Sigmoid colon (tissue), 7 donors: Measurements from ENCODE around the gene GLRA2. TPM values are rescaled to one million over a fixed set of nuclear protein-coding genes. Genes with fewer than 3 reads are reported as not detected.
"Not testable (repeated sequence)": the region's sequence is repeated elsewhere in the genome, so short reads cannot be mapped to it uniquely, and the experiment has no call there.

Source experiments
- DNase-seq: peaks from one replicate; pipeline ENCODE4 v3.0.0-alpha.2; 2019
- H3K27ac ChIP-seq, 4 donors: fragments of 200-600 bp; sonication (generic); one replicate each; pipeline ENCODE4 v1.5.1; 2016 to 2019; ENCODE audit warnings: mild to moderate bottlenecking in 1 of 4
- H3K27me3 ChIP-seq, 3 donors: fragments of 200-600 bp; sonication (generic); one replicate each; pipeline ENCODE4 v1.5.1; 2019; ENCODE audit warnings: mild to moderate bottlenecking in 1 of 3
- H3K36me3 ChIP-seq, 4 donors: fragments of 200-600 bp; sonication (generic); one replicate each; pipeline ENCODE4 v1.5.1; 2016 to 2019
- H3K4me1 ChIP-seq, 4 donors: fragments of 200-600 bp; sonication (generic); one replicate each; pipeline ENCODE4 v1.5.1; 2017 to 2019
- H3K4me3 ChIP-seq, 4 donors: fragments of 200-600 bp; sonication (generic); one replicate each; pipeline ENCODE4 v1.5.1; 2017 to 2019; ENCODE audit warnings: mild to moderate bottlenecking in 2 of 4, moderate library complexity in 1 of 4
- H3K9me3 ChIP-seq, 4 donors: fragments of 200-600 bp in 3 of 4; sonication (generic) in 3 of 4; one replicate each; pipeline versions ENCODE4 v1.5.1 to v1.6.1; 2013 to 2019
- CTCF ChIP-seq, 4 experiments: fragments of 450-650 bp in 3 of 4; fragments of 200-600 bp in 1 of 4; IDR thresholded peaks; one replicate each; pipeline ENCODE4 v1.5.1; 2016 to 2019; ENCODE audit warnings: antibody characterized with exemption in 4 of 4, mild to moderate bottlenecking in 3 of 4, moderate library complexity in 2 of 4
- EP300 ChIP-seq, 4 donors: sonication (generic); formaldehyde crosslinking; IDR thresholded peaks; one replicate each; pipeline ENCODE4 v1.6.1; 2017; ENCODE audit warnings: antibody characterized with exemption in 4 of 4
- POLR2A ChIP-seq, 2 donors: fragments of 450-650 bp; IDR thresholded peaks; one replicate each; pipeline ENCODE4 v1.6.1; 2016; ENCODE audit warnings: antibody characterized with exemption in 2 of 2, mild to moderate bottlenecking in 2 of 2, moderate library complexity in 2 of 2
- POLR2AphosphoS5 ChIP-seq, 4 donors: sonication (generic); formaldehyde crosslinking; IDR thresholded peaks; one replicate each; pipeline ENCODE4 v1.6.1; 2017; ENCODE audit warnings: antibody characterized with exemption in 4 of 4
- WGBS, 2 donors: extraction: QIAGEN DNeasy Blood & Tissue Kit; methylation state at CpG; one replicate each; pipeline ENCODE4 v1.1.7; 2013; 5-methylcytosine and 5-hydroxymethylcytosine counted together
- intact Hi-C: fragments of 100-400 bp; cut with DNase I; formaldehyde crosslinking; loops from one replicate; pipeline ENCODE4 v1.15.1; 2023
- polyA plus RNA-seq, 3 donors: library from polyadenylated mRNA; stranded (reverse); fragments of 200-250 nt; gene quantifications; one replicate each; pipeline ENCODE4 v1.2.3, GENCODE V29; 2013
- total RNA-seq, 4 donors: library from RNA; depleted of rRNA; stranded (reverse); fragments of >200 nt; gene quantifications; one replicate each; pipeline ENCODE4 v1.1.0, GENCODE V29; 2016
- donor health status: healthy with polysubstance abuse.
- donor health status: Bipolar disorder and iron deficiency.
- donor health status: healthy.

GLRA2 gene
- total and polyA plus RNA-seq, 7 donors = under 0.01 to 1.9 (median 0.75) TPM; not detected in 3

- no peaks in the 10 kb centered on the region for H3K36me3 ChIP-seq
- intact Hi-C loops = no loop called here
- peaks cover 0 to 11% (median 2%) of the 10 kb centered on the region in 4 donors for H3K4me1 ChIP-seq
- H3K27ac ChIP-seq = no peak overlapping the region
- no peaks in the 10 kb centered on the region for H3K27me3 ChIP-seq
- 97 to 98% methylated on average over 1 of the region's 1 CpG for WGBS, 2 donors
- no peak for DNase-seq
- H3K9me3 ChIP-seq = no peaks in the 10 kb centered on the region
- no peak overlapping the region for H3K4me3 ChIP-seq
- TF ChIP-seq EP300 (IDR thresholded peaks at IDR 0.05) (no peak), CTCF (IDR thresholded peaks at IDR 0.05) (no peak), POLR2AphosphoS5 (IDR thresholded peaks at IDR 0.05) (no peak), POLR2A (IDR thresholded peaks at IDR 0.05) (no peak)
Measured at GRCh38 chrX:14676431-14676830, 147.1 kb downstream of the GLRA2 start.

GRCh38 chrX:14688331-14688730, 159.0 kb downstream of the GLRA2 start:
- WGBS, 2 donors = 94 to 96% methylated on average over 10 of the region's 10 CpGs
- H3K4me1 ChIP-seq, H3K9me3 ChIP-seq, intact Hi-C loops, H3K4me3 ChIP-seq, H3K36me3 ChIP-seq, H3K27me3 ChIP-seq, H3K27ac ChIP-seq, DNase-seq: not testable (repeated sequence)

GRCh38 chrX:14690553-14690952, 161.2 kb downstream of the GLRA2 start:
- no peak for TF ChIP-seq POLR2AphosphoS5 (IDR thresholded peaks at IDR 0.05)
- no peak for TF ChIP-seq POLR2A (IDR thresholded peaks at IDR 0.05)
- no peak for TF ChIP-seq EP300 (IDR thresholded peaks at IDR 0.05)
- no peak for TF ChIP-seq CTCF (IDR thresholded peaks at IDR 0.05)
- Histone ChIP-seq H3K36me3 (no peaks in the 10 kb centered on the region), H3K4me3 (no peak overlapping the region), H3K27ac (no peak overlapping the region), H3K4me1 (no peaks in the 10 kb centered on the region), H3K9me3 (no peaks in the 10 kb centered on the region), H3K27me3 (no peaks in the 10 kb centered on the region)
- intact Hi-C loops = no loop called here
- DNase-seq = no peak
- WGBS, 2 donors = 84 to 91% methylated on average over 8 of the region's 8 CpGs

GRCh38 chrX:14694611-14695010, 165.3 kb downstream of the GLRA2 start:
- no peaks in the 10 kb centered on the region for H3K27me3 ChIP-seq

GRCh38 chrX:14697451-14697850, 168.1 kb downstream of the GLRA2 start:
- intact Hi-C loops = no loop called here
- H3K4me1 ChIP-seq = no peaks in the 10 kb centered on the region
- WGBS, 2 donors = 65 to 80% methylated on average over 3 of the region's 3 CpGs
- H3K4me3 ChIP-seq = no peak overlapping the region
- no peaks in the 10 kb centered on the region for H3K36me3 ChIP-seq
- no peaks in the 10 kb centered on the region for H3K27me3 ChIP-seq
- H3K27ac ChIP-seq = no peak overlapping the region
- TF ChIP-seq EP300 (IDR thresholded peaks at IDR 0.05) (no peak), POLR2AphosphoS5 (IDR thresholded peaks at IDR 0.05) (no peak), POLR2A (IDR thresholded peaks at IDR 0.05) (no peak), CTCF (IDR thresholded peaks at IDR 0.05) (no peak)
- DNase-seq = no peak
- no peaks in the 10 kb centered on the region for H3K9me3 ChIP-seq

More at GRCh38 chrX:14694611-14695010, 165.3 kb downstream of the GLRA2 start:
- 90 to 93% methylated on average over 2 of the region's 2 CpGs for WGBS, 2 donors
- H3K27ac ChIP-seq = no peak overlapping the region
- intact Hi-C loops = no loop called here
- H3K9me3 ChIP-seq = no peaks in the 10 kb centered on the region
- TF ChIP-seq CTCF (IDR thresholded peaks at IDR 0.05) = no peak
- no peak for TF ChIP-seq EP300 (IDR thresholded peaks at IDR 0.05)
- TF ChIP-seq POLR2AphosphoS5 (IDR thresholded peaks at IDR 0.05) = no peak
- no peak for TF ChIP-seq POLR2A (IDR thresholded peaks at IDR 0.05)
- DNase-seq = no peak
- H3K36me3 ChIP-seq = no peaks in the 10 kb centered on the region
- H3K4me3 ChIP-seq = no peak overlapping the region
- no peaks in the 10 kb centered on the region for H3K4me1 ChIP-seq
